ENCODE measurements around the gene UBE2F.
A peak's percentile ranks its signal among the peaks of the same experiment; 100 is the strongest.
"Not testable (repeated sequence)": the region's sequence is repeated elsewhere in the genome, so short reads cannot be mapped to it uniquely, and the experiment has no call there.

The UBE2F gene

GRCh38 chr2:238057696-238058575 is 91.1 kb downstream of the UBE2F start:
- not testable (repeated sequence) for DNase-seq

GRCh38 chr2:238059505-238059904 is 92.7 kb downstream of the UBE2F start:
- no peak for DNase-seq

GRCh38 chr2:238060096-238060541 is 93.3 kb downstream of the UBE2F start:
- no peak for DNase-seq

GRCh38 chr2:238060542-238061314 is 93.9 kb downstream of the UBE2F start, which contains the start of gene SCLY:
Gene SCLY, plus strand, starts transcription at chr2:238061001. Its CDS starts 54 bp downstream, at chr2:238061055.
- DNase-seq, result peak; percentile 97

- no peak for DNase-seq
Observed at GRCh38 chr2:238061315-238062202, 94.7 kb downstream of the UBE2F start.

- no peak for DNase-seq
Observed at GRCh38 chr2:238063414-238064189, 96.8 kb downstream of the UBE2F start.

GRCh38 chr2:238064376-238064775 is 97.6 kb downstream of the UBE2F start:
- DNase-seq, result no peak

- no peak for DNase-seq
Observed at GRCh38 chr2:238065071-238065846, 98.4 kb downstream of the UBE2F start.

GRCh38 chr2:238066218-238066617 is 99.4 kb downstream of the UBE2F start:
- no peak for DNase-seq

- DNase-seq, result not testable (repeated sequence)
Observed at GRCh38 chr2:238066718-238067117, 99.9 kb downstream of the UBE2F start.

GRCh38 chr2:238067939-238068338 is 101.1 kb downstream of the UBE2F start:
- no peak for DNase-seq

GRCh38 chr2:238069021-238069709 is 102.4 kb downstream of the UBE2F start:
- DNase-seq, result no peak

GRCh38 chr2:238069877-238070276 is 103.1 kb downstream of the UBE2F start:
- no peak for DNase-seq

GRCh38 chr2:238075397-238075796 is 108.6 kb downstream of the UBE2F start:
- no peak for DNase-seq

- no peak for DNase-seq
Observed at GRCh38 chr2:238077292-238077691, 110.5 kb downstream of the UBE2F start.

GRCh38 chr2:238079874-238080327 is 113.1 kb downstream of the UBE2F start:
- no peak for DNase-seq

- no peak for DNase-seq
Observed at GRCh38 chr2:238080518-238080917, 113.7 kb downstream of the UBE2F start.

- no peak for DNase-seq
Observed at GRCh38 chr2:238081150-238081549, 114.3 kb downstream of the UBE2F start.

GRCh38 chr2:238081561-238081960 is 114.7 kb downstream of the UBE2F start:
- DNase-seq, result no peak

- DNase-seq, result no peak
Observed at GRCh38 chr2:238082151-238082550, 115.3 kb downstream of the UBE2F start.
